Mesendoderm (in vitro differentiated cells): ENCODE data around the gene FTO.
A peak's percentile ranks its signal among the peaks of the same experiment; 100 is the strongest.

Source experiments
- DNase-seq: peaks from one replicate; pipeline ENCODE4 v3.0.0; 2013
- H2AK5ac ChIP-seq: 2 replicates; pipeline ENCODE4 v1.6.1; 2013; ENCODE audit warnings: low read length, inconsistent platforms
- H2BK120ac ChIP-seq: 2 replicates; pipeline ENCODE4 v1.6.1; 2013; ENCODE audit warnings: low read depth, mild to moderate bottlenecking, low read length, moderate library complexity, mixed read lengths
- H2BK15ac ChIP-seq: replicated peaks from 2 replicates; pipeline ENCODE4 v1.6.1; 2013; ENCODE audit warnings: low read depth, mild to moderate bottlenecking, moderate library complexity
- H2BK5ac ChIP-seq: 2 replicates; pipeline ENCODE4 v1.6.1; 2013; ENCODE audit warnings: low read length, inconsistent platforms
- H3K18ac ChIP-seq: 2 replicates; pipeline ENCODE4 v1.6.1; 2013; ENCODE audit warnings: mild to moderate bottlenecking, low read length, mixed read lengths
- H3K23ac ChIP-seq: one replicate; pipeline ENCODE4 v1.6.1; 2013; ENCODE audit warnings: low read length
- H3K27ac ChIP-seq: 2 replicates; pipeline ENCODE4 v1.5.1; 2013; ENCODE audit warnings: low read depth, mild to moderate bottlenecking, inconsistent platforms, low read length, moderate library complexity
- H3K27me3 ChIP-seq: 2 replicates; pipeline ENCODE4 v1.6.1; 2013; ENCODE audit warnings: low read length, control low read depth, mild to moderate bottlenecking, inconsistent platforms; ENCODE audit not compliant: insufficient read depth, poor library complexity
- H3K36me3 ChIP-seq: 2 replicates; pipeline ENCODE4 v1.6.1; 2013; ENCODE audit warnings: low read length, inconsistent platforms; ENCODE audit not compliant: control insufficient read depth, insufficient read depth
- H3K4ac ChIP-seq: one replicate; pipeline ENCODE4 v1.6.1; 2013; ENCODE audit warnings: low read depth, mild to moderate bottlenecking, low read length, moderate library complexity
- H3K4me1 ChIP-seq: 2 replicates; pipeline ENCODE4 v1.6.1; 2013; ENCODE audit warnings: low read depth, low read length, inconsistent platforms; ENCODE audit not compliant: control insufficient read depth
- H3K4me2 ChIP-seq: 2 replicates; pipeline ENCODE4 v1.6.1; 2013; ENCODE audit warnings: low read length
- H3K4me3 ChIP-seq: 2 replicates; pipeline ENCODE4 v1.5.1; 2013; ENCODE audit warnings: mild to moderate bottlenecking, low read length
- H3K56ac ChIP-seq: one replicate; pipeline ENCODE4 v1.6.1; 2013; ENCODE audit warnings: low read length
- H3K79me1 ChIP-seq: 2 replicates; pipeline ENCODE4 v1.6.1; 2013; ENCODE audit warnings: low read length, inconsistent platforms
- H3K79me2 ChIP-seq: 2 replicates; pipeline ENCODE4 v1.6.1; 2013; ENCODE audit warnings: mild to moderate bottlenecking, low read length; ENCODE audit not compliant: control insufficient read depth, insufficient read depth
- H3K9ac ChIP-seq: 2 replicates; pipeline ENCODE4 v1.6.1; 2013; ENCODE audit warnings: low read length, inconsistent platforms
- H4K5ac ChIP-seq: one replicate; pipeline ENCODE4 v1.6.1; 2013; ENCODE audit warnings: low read length
- H4K8ac ChIP-seq: one replicate; pipeline ENCODE4 v1.6.1; 2013; ENCODE audit warnings: low read depth, mild to moderate bottlenecking, control low read depth, low read length, moderate library complexity
- WGBS: extraction: QIAGEN DNeasy Blood & Tissue Kit; methylation state at CpG from one replicate; pipeline ENCODE4 v1.1.7; 2013; ENCODE audit warnings: low lambda C conversion rate, missing lambda C conversion rate; ENCODE audit not compliant: insufficient coverage; ENCODE audit errors: extremely low coverage; 5-methylcytosine and 5-hydroxymethylcytosine counted together

Gene FTO

GRCh38 chr16:53717577-53717976 is 13.6 kb downstream of the FTO start:
- peaks cover 8% of the 10 kb centered on the region for H3K79me1 ChIP-seq

GRCh38 chr16:53721017-53721416 is 17.1 kb downstream of the FTO start:
- no peak overlapping the region for H2AK5ac ChIP-seq
- H3K18ac ChIP-seq: no peak overlapping the region
- H2BK120ac ChIP-seq: no peak overlapping the region
- WGBS: no CpG with 5 or more reads among the region's 5 CpGs
- H3K4me1 ChIP-seq: no peaks in the 10 kb centered on the region
- peaks cover 2% of the 10 kb centered on the region for H3K79me2 ChIP-seq
- no peaks in the 10 kb centered on the region for H3K36me3 ChIP-seq
- H3K4me2 ChIP-seq: no peak overlapping the region
- H3K56ac ChIP-seq: no peak overlapping the region
- H3K27me3 ChIP-seq: no peaks in the 10 kb centered on the region
- H3K4me3 ChIP-seq: no peak overlapping the region
- no peak overlapping the region for H3K23ac ChIP-seq
- DNase-seq: no peak
- no peak overlapping the region for H3K9ac ChIP-seq
- no peak overlapping the region for H3K4ac ChIP-seq
- H2BK5ac ChIP-seq: no peak overlapping the region
- H4K8ac ChIP-seq: no peak overlapping the region
- H2BK15ac ChIP-seq: no peak overlapping the region
- H3K79me1 ChIP-seq: peaks cover 3% of the 10 kb centered on the region
- H4K5ac ChIP-seq: no peak overlapping the region
- no peak overlapping the region for H3K27ac ChIP-seq

More at GRCh38 chr16:53717577-53717976, 13.6 kb downstream of the FTO start:
- Histone ChIP-seq H3K27me3 (no peaks in the 10 kb centered on the region), H3K23ac (no peak overlapping the region), H3K4me1 (no peaks in the 10 kb centered on the region), H4K8ac (no peak overlapping the region), H2BK15ac (no peak overlapping the region), H3K79me2 (peaks cover 4% of the 10 kb centered on the region), H3K4me3 (no peak overlapping the region), H3K4ac (no peak overlapping the region), H3K18ac (no peak overlapping the region), H3K27ac (no peak overlapping the region), H3K56ac (no peak overlapping the region), H3K9ac (no peak overlapping the region), H2AK5ac (no peak overlapping the region), H2BK5ac (no peak overlapping the region), H3K4me2 (no peak overlapping the region), H4K5ac (no peak overlapping the region), H3K36me3 (no peaks in the 10 kb centered on the region), H2BK120ac (no peak overlapping the region)
- no peak for DNase-seq
- no CpG with 5 or more reads among the region's 3 CpGs for WGBS

GRCh38 chr16:53726625-53727024 is 22.7 kb downstream of the FTO start:
- no peak overlapping the region for H4K5ac ChIP-seq
- H3K27me3 ChIP-seq: no peaks in the 10 kb centered on the region
- H3K4ac ChIP-seq: no peak overlapping the region
- H3K79me2 ChIP-seq: no peaks in the 10 kb centered on the region
- H2AK5ac ChIP-seq: no peak overlapping the region
- no peak overlapping the region for H3K27ac ChIP-seq
- H3K23ac ChIP-seq: no peak overlapping the region
- H3K4me2 ChIP-seq: no peak overlapping the region
- H3K18ac ChIP-seq: no peak overlapping the region
- no peak for DNase-seq
- H4K8ac ChIP-seq: no peak overlapping the region
- H2BK15ac ChIP-seq: no peak overlapping the region
- H3K4me1 ChIP-seq: no peaks in the 10 kb centered on the region
- H3K4me3 ChIP-seq: no peak overlapping the region
- no peak overlapping the region for H2BK5ac ChIP-seq
- H2BK120ac ChIP-seq: no peak overlapping the region
- no peaks in the 10 kb centered on the region for H3K36me3 ChIP-seq
- H3K79me1 ChIP-seq: peaks cover 3% of the 10 kb centered on the region
- H3K9ac ChIP-seq: no peak overlapping the region
- no peak overlapping the region for H3K56ac ChIP-seq

GRCh38 chr16:53730693-53731092 is 26.7 kb downstream of the FTO start:
- Histone ChIP-seq H3K56ac (no peak overlapping the region), H2AK5ac (no peak overlapping the region), H3K23ac (no peak overlapping the region), H3K79me1 (peaks cover 7% of the 10 kb centered on the region), H3K4me3 (no peak overlapping the region), H3K4me2 (no peak overlapping the region), H3K18ac (no peak overlapping the region), H3K4me1 (no peaks in the 10 kb centered on the region), H2BK120ac (no peak overlapping the region), H3K27ac (no peak overlapping the region), H2BK5ac (no peak overlapping the region), H4K8ac (no peak overlapping the region), H3K79me2 (no peaks in the 10 kb centered on the region), H3K9ac (no peak overlapping the region), H4K5ac (no peak overlapping the region), H3K36me3 (no peaks in the 10 kb centered on the region), H2BK15ac (no peak overlapping the region), H3K27me3 (no peaks in the 10 kb centered on the region), H3K4ac (no peak overlapping the region)
- WGBS: no CpG with 5 or more reads among the region's 3 CpGs
- no peak for DNase-seq

- H2BK5ac ChIP-seq: no peak overlapping the region
- H3K27me3 ChIP-seq: no peaks in the 10 kb centered on the region
- H3K9ac ChIP-seq: no peak overlapping the region
- no peak overlapping the region for H3K4me2 ChIP-seq
- no peak overlapping the region for H3K27ac ChIP-seq
- no peak overlapping the region for H2BK15ac ChIP-seq
- peaks cover 7% of the 10 kb centered on the region for H3K79me1 ChIP-seq
- no peak overlapping the region for H3K23ac ChIP-seq
- H3K4me3 ChIP-seq: no peak overlapping the region
- H3K79me2 ChIP-seq: no peaks in the 10 kb centered on the region
- H3K56ac ChIP-seq: no peak overlapping the region
- no peaks in the 10 kb centered on the region for H3K36me3 ChIP-seq
- no peak overlapping the region for H3K18ac ChIP-seq
- peak; percentile 23 for DNase-seq
- no CpG with 5 or more reads among the region's 4 CpGs for WGBS
- H4K5ac ChIP-seq: no peak overlapping the region
- H4K8ac ChIP-seq: no peak overlapping the region
- no peak overlapping the region for H2AK5ac ChIP-seq
- H3K4ac ChIP-seq: no peak overlapping the region
- H3K4me1 ChIP-seq: no peaks in the 10 kb centered on the region
- H2BK120ac ChIP-seq: no peak overlapping the region
Observed at GRCh38 chr16:53732296-53732929, 28.5 kb downstream of the FTO start.

- H3K56ac ChIP-seq: no peak overlapping the region
- H2BK15ac ChIP-seq: no peak overlapping the region
- H3K23ac ChIP-seq: no peak overlapping the region
- H3K9ac ChIP-seq: no peak overlapping the region
- H2AK5ac ChIP-seq: no peak overlapping the region
- H3K27ac ChIP-seq: no peak overlapping the region
- no peaks in the 10 kb centered on the region for H3K79me2 ChIP-seq
- no peak overlapping the region for H2BK120ac ChIP-seq
- H3K27me3 ChIP-seq: no peaks in the 10 kb centered on the region
- H3K4ac ChIP-seq: no peak overlapping the region
- H2BK5ac ChIP-seq: no peak overlapping the region
- H4K5ac ChIP-seq: no peak overlapping the region
- no peak overlapping the region for H3K4me2 ChIP-seq
- no peak overlapping the region for H3K18ac ChIP-seq
- no CpG with 5 or more reads among the region's 2 CpGs for WGBS
- H3K36me3 ChIP-seq: no peaks in the 10 kb centered on the region
- H4K8ac ChIP-seq: no peak overlapping the region
- no peak for DNase-seq
- no peaks in the 10 kb centered on the region for H3K4me1 ChIP-seq
- no peak overlapping the region for H3K4me3 ChIP-seq
- H3K79me1 ChIP-seq: peaks cover 5% of the 10 kb centered on the region
Observed at GRCh38 chr16:53734908-53735307, 31.0 kb downstream of the FTO start.
